ENCODE measurements around the gene FAM117A. TPM values are rescaled to one million over a fixed set of nuclear protein-coding genes. Genes with fewer than 3 reads are reported as not detected.

The FAM117A gene
- total RNA-seq, 1 experiment from 2014 or later = 10.1 TPM

- peaks cover 5% of the 10 kb centered on the region for H3K36me3 ChIP-seq (ENCODE audit: insufficient read depth, low read length, poor library complexity, severe bottlenecking)
- no TSS peak for BruUV-seq (replicated peaks)
- intact Hi-C loops (cut with micrococcal nuclease; ENCODE audit: unreplicated experiment) = loop anchor here (1.0 to 10.0 kb wide), 3 partner anchors 127 to 302 kb away; partner anchors contain the start of gene DLX3
- ChIA-PET CTCF (interaction anchor here (0.8 to 1.3 kb wide), 4 partner anchors 120 to 128 kb away, joined by 3 to 6 read pairs (median 4); partner anchors contain the start of gene NXPH3), POLR2A (ENCODE audit: low non-redundant PET) (no interaction called here)
- no peaks in the 10 kb centered on the region for H3K27me3 ChIP-seq (replicated peaks; ENCODE audit: insufficient read depth, low read depth, low read length, poor library complexity)
- no peak for DNase-seq (ENCODE audit: low spot score)
- TF ChIP-seq EZH2 (IDR thresholded peaks at IDR 0.05; ENCODE audit: borderline replicate concordance, low read depth, low read length, poor library complexity, severe bottlenecking) = no peak
- TF ChIP-seq CTCF (conservative IDR thresholded peaks at IDR 0.05; ENCODE audit: low read depth, low read length) = no peak
- H3K4me3 ChIP-seq (ENCODE audit: low read depth, low read length, poor library complexity, severe bottlenecking) = no peak overlapping the region
- H3K4me1 ChIP-seq (ENCODE audit: insufficient read depth, low read length, poor library complexity, severe bottlenecking) = no peaks in the 10 kb centered on the region
- no peaks in the 10 kb centered on the region for H3K9me3 ChIP-seq (ENCODE audit: low read depth, low read length, poor library complexity, severe bottlenecking)
- H3K27ac ChIP-seq (ENCODE audit: low read depth, low read length, poor library complexity, severe bottlenecking) = no peak overlapping the region
Observed at GRCh38 chr17:49695698-49696232, 68.2 kb downstream of the FAM117A start.

- CTCF ChIA-PET = interaction anchor here (1.3 kb wide), 2 partner anchors 119 to 127 kb away, joined by 3 to 6 read pairs; partner anchors contain the start of gene NXPH3
- Histone ChIP-seq H3K4me1 (ENCODE audit: insufficient read depth, low read length, poor library complexity, severe bottlenecking) (no peaks in the 10 kb centered on the region), H3K9me3 (ENCODE audit: low read depth, low read length, poor library complexity, severe bottlenecking) (no peaks in the 10 kb centered on the region), H3K27ac (ENCODE audit: low read depth, low read length, poor library complexity, severe bottlenecking) (no peak overlapping the region), H3K4me3 (ENCODE audit: low read depth, low read length, poor library complexity, severe bottlenecking) (no peak overlapping the region), H3K27me3 (replicated peaks; ENCODE audit: insufficient read depth, low read depth, low read length, poor library complexity) (no peaks in the 10 kb centered on the region), H3K36me3 (ENCODE audit: insufficient read depth, low read length, poor library complexity, severe bottlenecking) (no peaks in the 10 kb centered on the region)
- intact Hi-C loops (cut with micrococcal nuclease; ENCODE audit: unreplicated experiment) = loop anchor here (1.0 to 10.0 kb wide), 3 partner anchors 127 to 302 kb away; partner anchors contain the start of gene DLX3
- POLR2A ChIA-PET (ENCODE audit: low non-redundant PET) = no interaction called here
- TF ChIP-seq EZH2 (IDR thresholded peaks at IDR 0.05; ENCODE audit: borderline replicate concordance, low read depth, low read length, poor library complexity, severe bottlenecking) (no peak), CTCF (conservative IDR thresholded peaks at IDR 0.05; ENCODE audit: low read depth, low read length) (peak; percentile 96)
- DNase-seq (ENCODE audit: low spot score) = peak; percentile 49
- BruUV-seq (replicated peaks) = no TSS peak
Observed at GRCh38 chr17:49694847-49695697, 68.9 kb downstream of the FAM117A start.

GRCh38 chr17:49692751-49693150 is 71.2 kb downstream of the FAM117A start:
- Histone ChIP-seq H3K9me3 (ENCODE audit: low read depth, low read length, poor library complexity, severe bottlenecking) (no peaks in the 10 kb centered on the region), H3K27ac (ENCODE audit: low read depth, low read length, poor library complexity, severe bottlenecking) (no peak overlapping the region), H3K27me3 (replicated peaks; ENCODE audit: insufficient read depth, low read depth, low read length, poor library complexity) (no peaks in the 10 kb centered on the region), H3K4me3 (ENCODE audit: low read depth, low read length, poor library complexity, severe bottlenecking) (no peak overlapping the region), H3K36me3 (ENCODE audit: insufficient read depth, low read length, poor library complexity, severe bottlenecking) (no peaks in the 10 kb centered on the region), H3K4me1 (ENCODE audit: insufficient read depth, low read length, poor library complexity, severe bottlenecking) (peaks cover 5% of the 10 kb centered on the region)
- no peak for TF ChIP-seq EZH2 (IDR thresholded peaks at IDR 0.05; ENCODE audit: borderline replicate concordance, low read depth, low read length, poor library complexity, severe bottlenecking)
- no peak for TF ChIP-seq CTCF (conservative IDR thresholded peaks at IDR 0.05; ENCODE audit: low read depth, low read length)
- intact Hi-C loops (cut with micrococcal nuclease; ENCODE audit: unreplicated experiment) = loop anchor here (10.0 kb wide), 1 partner anchor 258 kb away; no protein-coding TSS in a partner anchor
- ChIA-PET POLR2A (ENCODE audit: low non-redundant PET) (no interaction called here), CTCF (interaction anchor here (1.1 kb wide), 1 partner anchor 136 kb away, joined by 3 read pairs; no protein-coding TSS in a partner anchor)
- BruUV-seq (replicated peaks) = no TSS peak
- DNase-seq (ENCODE audit: low spot score) = no peak
